Lower leg skin (tissue), 3 donors: ENCODE measurements around the gene PEX16.

Source experiments
- POLR2A ChIP-seq, 2 donors: fragments of 450-650 bp; IDR thresholded peaks; one replicate each; pipeline ENCODE4 v1.6.1; 2016 to 2017; ENCODE audit warnings: antibody characterized with exemption in 2 of 2, mild to moderate bottlenecking in 1 of 2, moderate library complexity in 1 of 2
- TF ChIP-seq, protein P1 (sequence below), 3 donors: fragments of 450-650 bp; IDR thresholded peaks; one replicate each; pipeline ENCODE4 v1.5.1; 2016; ENCODE audit warnings: antibody characterized with exemption in 3 of 3, mild to moderate bottlenecking in 3 of 3, moderate library complexity in 2 of 3

DNA sequence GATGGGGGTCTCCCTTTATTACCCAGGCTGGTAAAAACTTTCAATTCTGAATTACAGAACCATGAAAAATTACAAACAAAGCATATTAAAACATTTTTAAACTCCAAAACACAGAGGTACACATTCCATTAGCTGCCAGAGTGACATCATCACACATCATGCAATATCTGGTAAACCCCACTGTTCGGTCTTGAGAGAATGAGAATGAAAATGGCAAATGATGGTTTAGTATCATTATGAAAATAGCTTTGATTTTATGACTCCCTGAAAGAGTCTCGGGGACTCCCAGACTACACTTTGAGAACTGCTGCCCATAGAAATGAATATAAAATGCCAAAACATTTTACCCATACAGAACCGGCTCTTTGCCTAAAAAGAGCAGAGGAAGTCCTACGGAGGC is 23.6 kb upstream of the PEX16 start:
- TF ChIP-seq, protein P1, sequence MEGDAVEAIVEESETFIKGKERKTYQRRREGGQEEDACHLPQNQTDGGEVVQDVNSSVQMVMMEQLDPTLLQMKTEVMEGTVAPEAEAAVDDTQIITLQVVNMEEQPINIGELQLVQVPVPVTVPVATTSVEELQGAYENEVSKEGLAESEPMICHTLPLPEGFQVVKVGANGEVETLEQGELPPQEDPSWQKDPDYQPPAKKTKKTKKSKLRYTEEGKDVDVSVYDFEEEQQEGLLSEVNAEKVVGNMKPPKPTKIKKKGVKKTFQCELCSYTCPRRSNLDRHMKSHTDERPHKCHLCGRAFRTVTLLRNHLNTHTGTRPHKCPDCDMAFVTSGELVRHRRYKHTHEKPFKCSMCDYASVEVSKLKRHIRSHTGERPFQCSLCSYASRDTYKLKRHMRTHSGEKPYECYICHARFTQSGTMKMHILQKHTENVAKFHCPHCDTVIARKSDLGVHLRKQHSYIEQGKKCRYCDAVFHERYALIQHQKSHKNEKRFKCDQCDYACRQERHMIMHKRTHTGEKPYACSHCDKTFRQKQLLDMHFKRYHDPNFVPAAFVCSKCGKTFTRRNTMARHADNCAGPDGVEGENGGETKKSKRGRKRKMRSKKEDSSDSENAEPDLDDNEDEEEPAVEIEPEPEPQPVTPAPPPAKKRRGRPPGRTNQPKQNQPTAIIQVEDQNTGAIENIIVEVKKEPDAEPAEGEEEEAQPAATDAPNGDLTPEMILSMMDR (IDR thresholded peaks at IDR 0.05), result no peak
- TF ChIP-seq POLR2A (IDR thresholded peaks at IDR 0.05), result no peak
